HG03103 (cell line): Measurements from ENCODE around the gene LAMTOR4.
A peak's percentile ranks its signal among the peaks of the same experiment; 100 is the strongest.

Source experiments
- ATAC-seq: cut with Tn5 transposase; IDR thresholded peaks from one replicate; pipeline ENCODE4 v1.9.1; 2021; ENCODE audit warnings: low read depth; ENCODE audit not compliant: unreplicated experiment

LAMTOR4 gene

DNA sequence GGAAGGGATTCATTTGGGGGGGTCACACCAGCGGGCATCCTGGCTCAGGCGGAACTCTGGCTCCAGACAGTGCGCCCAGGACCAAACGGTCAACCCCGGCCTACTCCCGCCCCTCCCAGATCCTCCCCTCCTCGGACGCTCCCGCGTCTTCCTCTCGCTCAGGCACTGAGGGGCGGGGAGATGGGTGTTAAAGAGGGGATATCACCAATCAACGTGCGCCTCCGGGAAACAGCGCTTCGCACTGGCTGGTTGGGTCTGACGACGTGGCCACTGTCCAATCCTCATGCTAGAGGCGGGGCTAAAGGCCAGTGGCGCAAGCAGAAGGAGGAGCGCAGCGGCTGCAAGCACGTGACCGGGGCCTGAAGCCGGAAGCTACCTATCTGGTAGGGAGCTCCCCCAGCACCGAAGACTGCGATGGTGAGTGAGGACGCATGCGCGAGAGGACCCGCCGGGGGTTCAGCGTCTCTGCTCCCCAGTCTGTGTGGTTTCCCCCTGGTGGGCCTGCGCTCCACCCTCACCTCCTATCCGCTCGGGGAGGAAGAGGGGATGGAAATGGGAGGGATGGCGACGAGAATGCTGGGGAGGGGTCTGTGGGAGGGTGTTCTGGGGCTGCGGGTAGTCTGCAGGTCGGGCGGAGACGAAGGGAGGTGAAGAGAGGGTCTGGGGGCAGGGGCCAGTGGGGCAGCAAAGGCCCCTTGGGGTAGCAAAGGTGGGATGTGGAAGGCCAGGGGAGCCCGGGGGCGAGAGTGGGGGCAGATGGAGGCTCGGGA, at the start of gene LAMTOR4:
TSS of gene LAMTOR4 (plus strand) at position 360 of the 770 bp plus-strand sequence. CDS start at position 415, 55 bp downstream.
- ATAC-seq = peak; percentile 94

GRCh38 chr7:100099452-100099851, 49.3 kb upstream of the LAMTOR4 start:
- ATAC-seq = no peak

DNA sequence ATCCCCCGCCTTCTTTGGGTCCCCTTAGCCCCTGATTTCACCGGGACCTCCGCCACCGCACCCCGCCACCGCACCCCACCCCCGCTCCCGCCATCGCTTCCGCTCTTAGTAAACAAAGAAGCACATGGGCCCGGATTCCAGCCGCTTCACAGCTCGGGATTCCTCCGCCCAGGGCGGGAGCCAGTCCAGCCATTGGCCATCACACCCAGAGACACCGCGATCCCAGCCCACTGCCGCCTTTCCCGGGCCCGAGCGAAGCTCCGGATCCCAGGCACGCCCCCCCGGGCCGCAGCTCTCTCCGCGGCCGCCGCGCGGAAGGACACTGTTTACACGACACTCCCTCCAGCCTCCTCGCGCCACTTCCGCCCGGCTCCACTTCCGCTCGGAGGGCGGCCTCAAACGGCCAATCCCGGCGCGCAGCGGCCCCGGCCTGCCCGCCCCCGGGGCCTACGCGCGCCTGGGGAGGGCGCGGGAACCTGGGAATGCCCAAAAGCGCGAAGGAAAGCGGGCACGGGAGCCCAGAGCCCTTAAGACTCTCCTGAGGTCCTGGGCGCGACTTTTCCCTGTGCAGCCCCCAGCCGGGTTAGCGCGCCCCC, 48.2 kb upstream of the LAMTOR4 start:
- peak; percentile 52 for ATAC-seq

- ATAC-seq = peak; percentile 83
These were observed 47.5 kb upstream of the LAMTOR4 start, which contains the start of the genes AP4M1 and MCM7 for GRCh38 chr7:100101016-100101862. AP4M1 (plus strand) TSS chr7:100101643; CDS start chr7:100101715, 72 bp downstream. MCM7 (minus strand) TSS chr7:100101397; CDS start chr7:100101294, 103 bp downstream.

GRCh38 chr7:100102950-100103840, 45.5 kb upstream of the LAMTOR4 start:
- no peak for ATAC-seq

DNA sequence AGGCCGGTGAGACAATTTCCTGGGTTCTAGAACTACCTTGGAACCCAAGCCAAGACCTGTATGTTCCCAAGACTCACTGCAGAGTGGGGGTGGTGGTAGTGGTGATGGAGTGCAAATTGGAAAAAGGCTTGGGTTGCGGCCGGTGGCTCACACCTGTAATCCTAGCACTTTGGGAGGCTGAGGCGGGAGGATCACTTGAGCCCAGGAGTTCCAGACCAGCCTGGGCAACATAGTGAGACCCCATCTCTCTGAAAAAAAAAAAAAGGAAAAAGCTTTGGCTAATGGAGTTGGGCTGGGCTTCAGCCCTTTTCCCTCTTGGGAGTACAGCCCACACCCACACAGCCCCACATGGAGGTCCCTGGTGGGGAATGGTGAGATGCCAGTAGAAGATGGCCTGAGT, 43.2 kb upstream of the LAMTOR4 start:
- ATAC-seq = no peak

DNA sequence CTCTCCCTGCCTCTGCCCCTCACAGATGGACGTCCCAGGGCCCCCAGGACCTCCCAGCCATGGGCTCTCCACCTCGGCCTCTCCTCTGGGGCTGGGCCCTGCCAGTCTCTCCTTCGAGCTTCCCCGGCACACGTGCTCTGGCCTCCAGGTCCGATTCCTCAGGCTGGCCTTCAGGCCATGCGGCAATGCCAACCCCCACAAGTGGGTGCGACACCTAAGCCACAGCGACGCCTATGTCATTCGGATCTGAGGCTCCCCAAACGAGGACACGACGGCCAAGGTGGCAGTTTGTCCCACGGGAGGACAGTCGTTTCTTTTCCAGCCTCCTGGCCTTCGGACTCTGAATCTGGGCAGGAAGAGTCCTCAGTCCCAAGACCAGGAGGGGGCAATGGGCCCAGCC, 42.1 kb upstream of the LAMTOR4 start:
- ATAC-seq = no peak

DNA sequence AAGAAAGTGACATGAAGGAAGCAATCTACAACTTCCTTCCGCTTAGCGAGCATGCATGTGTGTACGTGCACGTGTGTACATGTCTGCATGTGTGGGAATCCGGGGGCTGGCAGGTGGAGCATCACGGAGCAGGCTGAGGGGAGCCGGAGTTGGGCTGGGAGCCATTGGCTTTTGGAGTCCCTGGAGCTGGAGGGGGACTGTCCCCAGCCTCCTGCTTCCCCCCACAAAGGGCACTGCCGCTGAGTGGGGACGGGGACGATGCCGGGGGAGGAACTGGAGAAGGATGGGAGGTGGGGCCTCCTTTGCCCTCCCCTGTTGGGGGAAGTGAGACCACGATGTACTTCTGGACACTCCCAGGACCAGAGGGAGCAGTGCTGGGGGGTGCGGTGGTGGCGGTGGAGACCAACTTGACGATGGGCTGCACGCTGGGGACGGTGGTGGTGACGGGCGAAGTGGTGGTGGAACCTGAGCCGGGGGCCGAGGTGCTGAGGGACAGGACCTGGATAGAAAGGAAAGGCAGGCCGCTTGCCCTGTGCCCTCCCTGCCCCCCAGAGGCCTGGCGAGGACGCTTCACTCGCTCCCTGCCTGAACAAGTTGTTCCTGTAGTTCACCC, 41.5 kb upstream of the LAMTOR4 start:
- no peak for ATAC-seq

DNA sequence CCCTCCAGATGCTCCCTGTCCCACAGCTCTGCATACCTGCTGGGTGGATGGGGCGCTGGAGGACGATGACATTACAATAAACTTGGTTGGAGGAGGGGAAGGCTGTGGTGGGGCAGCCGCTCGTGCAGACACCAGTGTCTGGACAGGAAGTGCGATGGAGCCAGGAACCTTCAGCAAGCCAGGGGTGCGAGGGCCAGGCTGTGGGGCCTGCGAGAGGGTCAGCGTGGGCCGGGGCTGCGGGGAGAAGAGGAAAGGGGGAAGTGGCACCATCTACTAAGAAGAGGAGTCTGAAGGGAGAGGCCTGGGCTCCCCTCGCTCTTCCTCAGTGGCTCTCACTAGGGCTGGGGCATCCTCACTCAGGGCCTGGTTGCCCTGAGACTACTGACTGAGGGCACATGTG, 40.8 kb upstream of the LAMTOR4 start:
- no peak for ATAC-seq

GRCh38 chr7:100109521-100110163, 39.1 kb upstream of the LAMTOR4 start:
- no peak for ATAC-seq

DNA sequence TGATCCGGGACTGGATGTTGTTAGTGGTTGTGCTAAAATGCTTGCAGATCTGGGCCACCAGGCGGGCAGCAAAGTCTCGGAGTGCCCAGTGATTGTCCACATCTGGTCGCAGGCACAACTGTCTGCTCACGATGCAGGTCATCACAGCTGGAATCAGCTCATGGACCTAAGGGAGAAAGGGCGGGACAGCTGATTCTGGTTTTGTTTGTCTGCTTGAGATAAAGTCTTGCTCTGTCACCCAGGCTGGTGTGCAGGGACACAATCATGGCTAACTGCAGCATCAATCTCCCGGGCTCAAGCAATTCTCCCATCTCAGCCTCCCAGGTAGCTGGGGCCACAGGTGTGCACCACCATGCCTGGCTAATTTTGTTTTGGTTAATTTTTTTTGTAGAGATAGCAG, 37.6 kb upstream of the LAMTOR4 start:
- no peak for ATAC-seq

GRCh38 chr7:100111914-100112313, 36.8 kb upstream of the LAMTOR4 start:
- no peak for ATAC-seq

GRCh38 chr7:100115026-100115425, 33.7 kb upstream of the LAMTOR4 start:
- no peak for ATAC-seq

DNA sequence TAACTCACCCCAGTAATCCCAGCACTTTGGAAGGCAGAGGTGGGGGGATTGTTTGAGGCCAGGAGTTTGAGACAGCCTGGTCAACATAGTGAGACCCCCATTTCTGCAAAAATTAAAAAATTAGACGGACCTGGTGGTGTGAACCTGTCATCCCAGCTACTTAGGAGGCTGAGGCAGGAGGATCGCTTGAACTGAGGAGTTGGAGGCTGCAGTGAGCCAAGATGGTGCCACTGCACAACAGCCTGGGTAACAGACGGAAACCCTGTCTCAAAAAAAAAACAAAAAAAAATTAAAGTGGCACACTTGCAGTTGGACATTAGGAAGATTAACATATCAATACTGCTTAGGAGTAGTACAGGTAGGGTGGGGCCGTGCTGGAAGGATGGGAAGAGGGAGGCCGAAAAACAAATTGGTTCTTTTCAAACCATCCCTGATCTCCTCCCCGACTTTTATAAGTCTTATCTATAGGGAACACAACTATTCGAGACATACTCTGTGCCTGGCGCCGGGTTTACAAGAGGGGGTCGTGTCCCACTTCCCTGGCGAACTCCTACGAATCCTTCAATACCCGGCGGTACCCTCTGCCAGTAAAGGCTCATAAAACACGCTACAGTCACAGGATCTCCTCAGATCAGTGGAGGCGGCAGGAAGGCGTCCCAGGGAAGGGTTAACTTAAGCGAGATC, 30.2 kb upstream of the LAMTOR4 start:
- no peak for ATAC-seq

GRCh38 chr7:100119072-100119969, 29.4 kb upstream of the LAMTOR4 start, which contains the start of the genes CNPY4 and TAF6:
CNPY4 (plus strand) TSS chr7:100119634; CDS start chr7:100119745, 111 bp downstream.
TAF6 (minus strand) TSS chr7:100119358; CDS start chr7:100114209, 5,149 bp downstream.
- peak; percentile 62 for ATAC-seq

- peak; percentile 30 for ATAC-seq
These were observed 28.6 kb upstream of the LAMTOR4 start for GRCh38 chr7:100119970-100120732.

GRCh38 chr7:100120733-100121036, 28.0 kb upstream of the LAMTOR4 start:
- no peak for ATAC-seq
